Upper lobe of left lung (tissue), 4 donors: ENCODE measurements around the gene NFRKB.

Source experiments
- CTCF ChIP-seq, 6 experiments: fragments of 450-650 bp in 4 of 6; fragments of 200-600 bp in 2 of 6; sonication (generic) in 2 of 6; IDR thresholded peaks; one replicate each; pipeline ENCODE4 v1.5.1; 2016 to 2019; ENCODE audit warnings: antibody characterized with exemption in 6 of 6
- EP300 ChIP-seq, 4 donors: sonication (generic); formaldehyde crosslinking; IDR thresholded peaks; one replicate each; pipeline ENCODE4 v1.5.1; 2017; ENCODE audit warnings: antibody characterized with exemption in 4 of 4, control low read depth in 2 of 4
- POLR2A ChIP-seq, 4 donors: fragments of 450-650 bp; IDR thresholded peaks; one replicate each; pipeline ENCODE4 v1.5.1; 2016 to 2017; ENCODE audit warnings: antibody characterized with exemption in 4 of 4, mild to moderate bottlenecking in 2 of 4
- POLR2AphosphoS5 ChIP-seq, 2 donors: sonication (generic); formaldehyde crosslinking; IDR thresholded peaks; one replicate each; pipeline ENCODE4 v1.5.1; 2017; ENCODE audit warnings: antibody characterized with exemption in 2 of 2

DNA sequence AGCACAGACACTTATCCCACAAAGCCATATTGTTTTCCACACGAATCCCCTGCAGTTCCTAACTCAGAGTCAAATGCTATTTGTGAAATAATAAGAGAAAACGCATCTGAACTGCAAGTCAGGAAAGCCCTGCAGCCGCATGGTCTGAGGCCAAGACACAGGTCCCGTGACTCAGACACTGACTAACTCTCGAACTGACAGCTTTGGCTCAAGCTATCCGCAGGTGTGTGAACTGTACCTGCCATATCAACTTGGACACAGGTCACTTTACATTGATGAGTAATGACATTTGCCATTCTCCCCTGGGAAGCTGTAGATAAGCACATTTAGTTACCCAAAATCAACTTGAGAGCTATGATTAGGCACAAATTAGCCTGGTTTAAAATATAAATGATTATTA is 34.9 kb upstream of the NFRKB start:
- TF ChIP-seq CTCF (IDR thresholded peaks at IDR 0.05) (no peak), POLR2AphosphoS5 (IDR thresholded peaks at IDR 0.05) (no peak), POLR2A (IDR thresholded peaks at IDR 0.05) (no peak), EP300 (IDR thresholded peaks at IDR 0.05) (no peak)
